B cell (primary cell): ENCODE data around the gene LRRN3. TPM values are rescaled to one million over a fixed set of nuclear protein-coding genes. Genes with fewer than 3 reads are reported as not detected.

Experiments
- ATAC-seq: fragments of 200-7000 bp; cut with Tn5 transposase; one replicate; pipeline ENCODE4 v1.10.0; 2021; ENCODE audit warnings: low read depth, mild to moderate bottlenecking, moderate number of reproducible peaks, moderate library complexity
- CTCF ChIA-PET: fragments of 350-600 bp; sonication (Branson Sonifier 250); formaldehyde crosslinking; loops from one replicate; lab custom pipeline; 2021; ENCODE audit warnings: antibody characterized with exemption, inconsistent platforms; lab: Charles Lee
- POLR2A ChIA-PET: fragments of 350-600 bp; sonication (Branson Sonifier 250); formaldehyde crosslinking; loops from one replicate; lab custom pipeline; 2021; ENCODE audit warnings: antibody characterized with exemption; lab: Charles Lee
- DNase-seq: peaks from one replicate; pipeline ENCODE4 v3.0.0; 2013
- H2AFZ ChIP-seq: 2 replicates; pipeline ENCODE4 v1.6.1; 2012; ENCODE audit warnings: mild to moderate bottlenecking, low read depth, low read length; ENCODE audit not compliant: insufficient read depth, poor library complexity, severe bottlenecking
- H3K27ac ChIP-seq, 2 donors: 1 replicate in 1 of 2; 2 replicates in 1 of 2; pipeline ENCODE4 v1.5.1; 2012 to 2013; ENCODE audit warnings: low read length in 2 of 2, mild to moderate bottlenecking in 2 of 2, moderate library complexity in 1 of 2
- H3K27me3 ChIP-seq, 4 experiments: fragments of 200-600 bp in 1 of 4; sonication (generic) in 1 of 4; replicated peaks in 1 of 4; 1 replicate in 2 of 4; 2 replicates in 2 of 4; pipeline versions ENCODE4 v1.6.1 to v1.7.0; 2013 to 2016; ENCODE audit warnings: low read length in 3 of 4, mild to moderate bottlenecking in 2 of 4, mixed read lengths in 1 of 4, moderate library complexity in 1 of 4; ENCODE audit not compliant: insufficient read depth in 4 of 4, control insufficient read depth in 3 of 4; ENCODE audit errors: control extremely low read depth in 1 of 4
- H3K36me3 ChIP-seq, 2 experiments: replicated peaks in 1 of 2; 1 replicate in 1 of 2; 2 replicates in 1 of 2; pipeline versions ENCODE4 v1.6.1 to v1.7.1; 2013; ENCODE audit warnings: low read length in 1 of 2; ENCODE audit not compliant: insufficient read depth in 2 of 2, control insufficient read depth in 1 of 2; ENCODE audit errors: control extremely low read depth in 1 of 2, extremely low read depth in 1 of 2
- H3K4me1 ChIP-seq, 2 donors: fragments of 200-600 bp in 1 of 2; sonication (generic) in 1 of 2; 1 replicate in 1 of 2; 2 replicates in 1 of 2; pipeline versions ENCODE4 v1.5.1 to v1.6.1; 2013 to 2017; ENCODE audit warnings: low read length in 2 of 2; ENCODE audit not compliant: control insufficient read depth in 2 of 2, insufficient read depth in 2 of 2
- H3K4me2 ChIP-seq: replicated peaks from 2 replicates; pipeline ENCODE3; 2012; ENCODE audit warnings: mild to moderate bottlenecking, low read depth, low read length; ENCODE audit not compliant: poor library complexity, severe bottlenecking
- H3K4me3 ChIP-seq, 5 experiments: fragments of 200-600 bp in 1 of 5; sonication (generic) in 1 of 5; 1 replicate in 3 of 5; 2 replicates in 2 of 5; pipeline versions ENCODE4 v1.5.1 to v1.7.0; 2011 to 2016; ENCODE audit warnings: low read length in 4 of 5, mild to moderate bottlenecking in 4 of 5, low read depth in 2 of 5, control low read depth in 1 of 5, moderate library complexity in 1 of 5; ENCODE audit not compliant: insufficient read depth in 1 of 5; ENCODE audit errors: control extremely low read depth in 1 of 5, extremely low read depth in 1 of 5
- H3K79me2 ChIP-seq: fragments of 200-600 bp; sonication (generic); one replicate; pipeline ENCODE4 v1.6.0; 2016; ENCODE audit warnings: low read length; ENCODE audit not compliant: control insufficient read depth, insufficient read depth
- H3K9ac ChIP-seq: fragments of 200-600 bp; sonication (generic); 2 replicates; pipeline ENCODE4 v1.6.1; 2017; ENCODE audit warnings: mild to moderate bottlenecking, low read length, moderate library complexity
- H3K9me3 ChIP-seq, 3 donors: one replicate each; pipeline versions ENCODE4 v1.6.1 to v1.7.1; 2013; ENCODE audit warnings: low read length in 2 of 3; ENCODE audit not compliant: control insufficient read depth in 2 of 3, insufficient read depth in 1 of 3; ENCODE audit errors: control extremely low read depth in 1 of 3
- H4K20me1 ChIP-seq: 2 replicates; pipeline ENCODE4 v1.6.0; 2012; ENCODE audit warnings: mild to moderate bottlenecking, low read length; ENCODE audit not compliant: insufficient read depth, control insufficient read depth, poor library complexity, severe bottlenecking
- H3K27ac Mint-ChIP-seq: one replicate; pipeline ENCODE4 v1.8.0; 2021; ENCODE audit warnings: mixed read lengths
- H3K27me3 Mint-ChIP-seq: one replicate; pipeline ENCODE4 v1.8.0; 2021; ENCODE audit warnings: mixed read lengths
- H3K4me1 Mint-ChIP-seq: one replicate; pipeline ENCODE4 v1.8.0; 2021; ENCODE audit warnings: mixed read lengths
- H3K4me3 Mint-ChIP-seq: one replicate; pipeline ENCODE4 v1.8.0; 2021; ENCODE audit warnings: mixed read lengths
- H3K9me3 Mint-ChIP-seq: one replicate; pipeline ENCODE4 v1.8.0; 2022; ENCODE audit warnings: mixed read lengths; ENCODE audit not compliant: insufficient read depth
- CTCF ChIP-seq: fragments of 200-600 bp; IDR thresholded peaks from one replicate; pipeline ENCODE4 v1.8.0; 2022; ENCODE audit warnings: antibody characterized with exemption, mild to moderate bottlenecking
- EZH2 ChIP-seq: IDR thresholded peaks from 2 replicates; pipeline ENCODE4 v1.6.1; 2012; ENCODE audit warnings: borderline replicate concordance, low read depth, mild to moderate bottlenecking, moderate library complexity, low read length; ENCODE audit not compliant: insufficient read depth, poor library complexity, severe bottlenecking
- WGBS: methylation state at CpG from one replicate; pipeline ENCODE4 v1.1.5; 2013; ENCODE audit warnings: missing lambda C conversion rate; ENCODE audit not compliant: insufficient coverage; 5-methylcytosine and 5-hydroxymethylcytosine counted together
- intact Hi-C: fragments of 100-400 bp; cut with micrococcal nuclease; formaldehyde crosslinking; loops from one replicate; pipeline ENCODE4 v1.10.0; 2022
- polyA plus RNA-seq: library from polyadenylated mRNA; depleted of rRNA; stranded (reverse); fragments of >200 nt; gene quantifications from 2 replicates; pipeline ENCODE4 v1.2.3, GENCODE V29; 2012
- total RNA-seq, 2 donors: library from RNA; stranded (reverse); fragments of 120-200 nt in 1 of 2; gene quantifications; 1 replicate in 1 of 2; 2 replicates in 1 of 2; pipeline versions ENCODE4 v1.2.3 to v1.2.4, GENCODE V29; 2013 to 2022

LRRN3 gene
- total and polyA plus RNA-seq, 2 donors (not counting 1 experiment from before 2014, with no cell fraction given): 0.03 to 0.20 TPM

GRCh38 chr7:111168182-111168581, 77.3 kb downstream of the LRRN3 start:
- no peak for TF ChIP-seq CTCF
- TF ChIP-seq EZH2: no peak
- Histone ChIP-seq H2AFZ (no peak overlapping the region), H3K27ac (no peak overlapping the region), H4K20me1 (no peaks in the 10 kb centered on the region), H3K9ac (no peak overlapping the region), H3K27me3 (no peaks in the 10 kb centered on the region), H3K79me2 (no peaks in the 10 kb centered on the region), H3K4me3 (no peak overlapping the region), H3K9me3 (no peaks in the 10 kb centered on the region), H3K4me2 (no peak overlapping the region), H3K4me1 (no peaks in the 10 kb centered on the region), H3K36me3 (no peaks in the 10 kb centered on the region)
- intact Hi-C loops: no loop called here
- DNase-seq (no peak), ATAC-seq (no peak)
- no peaks in the 10 kb centered on the region for H3K9me3 Mint-ChIP-seq
- no peaks in the 10 kb centered on the region for H3K27me3 Mint-ChIP-seq
- H3K4me1 Mint-ChIP-seq: no peaks in the 10 kb centered on the region
- no CpG with 5 or more reads among the region's 2 CpGs for WGBS
- ChIA-PET POLR2A (no interaction called here), CTCF (no interaction called here)
- no peak overlapping the region for H3K27ac Mint-ChIP-seq
- no peak overlapping the region for H3K4me3 Mint-ChIP-seq

- DNase-seq (no peak), ATAC-seq (no peak)
- Mint-ChIP-seq H3K4me3 (no peak overlapping the region), H3K27me3 (no peaks in the 10 kb centered on the region), H3K9me3 (no peaks in the 10 kb centered on the region), H3K4me1 (no peaks in the 10 kb centered on the region), H3K27ac (no peak overlapping the region)
- Histone ChIP-seq H3K9me3 (no peaks in the 10 kb centered on the region), H3K9ac (no peak overlapping the region), H3K36me3 (no peaks in the 10 kb centered on the region), H2AFZ (no peak overlapping the region), H3K27me3 (no peaks in the 10 kb centered on the region), H4K20me1 (no peaks in the 10 kb centered on the region), H3K4me1 (no peaks in the 10 kb centered on the region), H3K27ac (no peak overlapping the region), H3K4me3 (no peak overlapping the region), H3K79me2 (no peaks in the 10 kb centered on the region), H3K4me2 (no peak overlapping the region)
- CTCF ChIA-PET: no interaction called here
- intact Hi-C loops: no loop called here
- TF ChIP-seq EZH2 (no peak), CTCF (no peak)
- WGBS: no CpG with 5 or more reads among the region's 2 CpGs
- POLR2A ChIA-PET: no interaction called here
Measured at GRCh38 chr7:111172564-111173257, 81.8 kb downstream of the LRRN3 start.
